GM19452 (cell line): ENCODE measurements around the gene KIAA1671.

Experiments
- ATAC-seq: cut with Tn5 transposase; IDR thresholded peaks from one replicate; pipeline ENCODE4 v1.9.1; 2021; ENCODE audit not compliant: unreplicated experiment

Gene KIAA1671

GRCh38 chr22:25134451-25134850, 181.9 kb downstream of the KIAA1671 start:
- ATAC-seq = no peak

- ATAC-seq = no peak
Measured at GRCh38 chr22:25136953-25137576, 184.5 kb downstream of the KIAA1671 start.

- no peak for ATAC-seq
Measured at GRCh38 chr22:25137577-25138525, 185.3 kb downstream of the KIAA1671 start.

GRCh38 chr22:25139062-25139461, 186.5 kb downstream of the KIAA1671 start:
- no peak for ATAC-seq

- no peak for ATAC-seq
Measured at GRCh38 chr22:25142102-25142501, 189.6 kb downstream of the KIAA1671 start.

DNA sequence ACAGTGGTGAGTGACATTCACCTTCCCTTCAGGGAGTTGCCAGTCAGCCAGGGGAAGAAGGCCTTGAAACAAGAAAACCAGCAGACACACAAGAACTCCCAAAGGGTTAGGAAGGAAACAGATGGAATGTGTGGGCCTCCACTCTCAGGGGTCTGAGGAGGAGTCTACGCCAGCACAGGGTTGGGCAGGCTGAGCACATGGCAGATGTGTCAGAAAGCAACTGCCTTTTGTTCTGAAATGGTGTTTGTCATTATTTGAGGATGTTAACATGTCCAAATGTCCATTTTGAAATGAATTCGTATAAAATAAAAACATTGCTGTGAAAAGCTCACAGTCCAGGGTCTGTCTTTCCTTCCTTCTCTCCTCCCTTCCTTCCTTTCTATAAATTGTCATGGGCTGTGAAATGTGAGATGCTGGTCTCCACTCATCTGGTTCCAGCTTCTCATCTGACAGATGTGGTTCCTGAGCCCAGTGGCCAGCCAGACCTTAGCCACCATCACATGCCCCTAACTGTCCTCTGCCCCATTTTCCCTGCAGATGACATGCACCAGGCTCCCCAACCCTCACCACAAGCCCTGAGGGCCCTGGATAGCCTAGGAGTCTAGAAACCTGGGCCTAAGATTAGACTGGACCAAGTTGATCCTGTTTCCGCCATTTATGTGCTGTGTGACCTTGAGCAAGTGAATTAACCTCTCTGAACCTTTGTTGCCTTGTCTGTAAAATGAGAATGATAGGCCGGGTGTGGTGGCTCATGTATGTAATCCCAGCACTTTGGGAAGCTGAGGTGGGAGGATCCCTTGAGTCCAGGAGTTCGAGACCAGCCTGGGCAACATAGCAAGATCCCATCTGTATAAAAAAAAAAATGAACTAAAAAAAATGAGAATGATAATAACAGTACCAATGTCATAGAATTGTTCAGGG, 190.9 kb downstream of the KIAA1671 start:
- ATAC-seq = no peak

GRCh38 chr22:25144522-25144921, 192.0 kb downstream of the KIAA1671 start:
- ATAC-seq = no peak

GRCh38 chr22:25146307-25146706, 193.8 kb downstream of the KIAA1671 start:
- no peak for ATAC-seq

- ATAC-seq = no peak
Measured at GRCh38 chr22:25146906-25147641, 194.6 kb downstream of the KIAA1671 start.

- ATAC-seq = no peak
Measured at GRCh38 chr22:25147642-25147928, 195.1 kb downstream of the KIAA1671 start.

- no peak for ATAC-seq
Measured at GRCh38 chr22:25148149-25148691, 195.7 kb downstream of the KIAA1671 start.

GRCh38 chr22:25149014-25149413, 196.5 kb downstream of the KIAA1671 start:
- no peak for ATAC-seq

- ATAC-seq = no peak
Measured at GRCh38 chr22:25153961-25154666, 201.6 kb downstream of the KIAA1671 start.

GRCh38 chr22:25154667-25154999, 202.1 kb downstream of the KIAA1671 start:
- ATAC-seq = no peak

GRCh38 chr22:25156736-25157135, 204.2 kb downstream of the KIAA1671 start:
- no peak for ATAC-seq

GRCh38 chr22:25159028-25159427, 206.5 kb downstream of the KIAA1671 start:
- ATAC-seq = no peak

DNA sequence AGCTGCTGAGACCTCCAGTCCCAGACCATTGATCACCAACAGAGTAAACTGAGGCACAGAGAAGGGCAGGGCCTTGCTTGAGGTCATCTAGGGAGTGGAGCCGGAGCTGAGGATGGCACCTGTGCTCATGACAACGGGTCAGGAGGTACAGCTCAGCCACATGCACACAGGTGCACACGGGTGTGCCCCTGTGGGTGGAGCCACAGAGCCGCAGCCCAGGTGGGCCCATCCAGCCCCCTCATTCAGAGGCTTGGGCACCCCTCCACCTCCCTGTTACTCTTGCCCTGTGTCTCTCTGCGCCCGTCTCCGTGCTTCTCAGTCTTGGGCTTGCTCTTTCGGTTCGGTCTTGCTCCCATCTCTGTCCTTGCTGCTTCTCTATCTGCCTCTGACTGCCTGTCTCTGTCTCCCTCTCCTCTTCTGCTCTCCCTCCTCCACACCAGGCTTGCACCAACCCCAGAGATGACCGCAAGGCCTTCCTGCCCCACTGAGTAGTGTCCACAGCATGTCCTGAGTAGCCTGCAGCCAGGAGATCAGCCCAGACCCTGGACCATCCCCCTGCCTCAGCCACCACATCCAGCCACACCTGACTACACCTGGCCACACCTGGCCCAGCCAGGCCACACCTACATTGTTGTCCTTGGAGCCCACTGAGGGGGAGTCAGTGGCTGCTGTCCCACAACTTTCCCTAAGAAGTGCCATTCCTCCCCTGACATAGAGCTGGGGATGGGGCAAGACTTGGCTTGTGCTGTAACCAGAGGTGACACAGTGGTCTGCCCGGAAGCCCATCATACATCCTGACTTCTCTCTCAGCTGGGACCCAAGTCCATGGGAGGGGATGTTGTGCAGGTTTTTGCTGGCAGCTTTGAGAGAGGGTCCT, 207.8 kb downstream of the KIAA1671 start:
- ATAC-seq = no peak

DNA sequence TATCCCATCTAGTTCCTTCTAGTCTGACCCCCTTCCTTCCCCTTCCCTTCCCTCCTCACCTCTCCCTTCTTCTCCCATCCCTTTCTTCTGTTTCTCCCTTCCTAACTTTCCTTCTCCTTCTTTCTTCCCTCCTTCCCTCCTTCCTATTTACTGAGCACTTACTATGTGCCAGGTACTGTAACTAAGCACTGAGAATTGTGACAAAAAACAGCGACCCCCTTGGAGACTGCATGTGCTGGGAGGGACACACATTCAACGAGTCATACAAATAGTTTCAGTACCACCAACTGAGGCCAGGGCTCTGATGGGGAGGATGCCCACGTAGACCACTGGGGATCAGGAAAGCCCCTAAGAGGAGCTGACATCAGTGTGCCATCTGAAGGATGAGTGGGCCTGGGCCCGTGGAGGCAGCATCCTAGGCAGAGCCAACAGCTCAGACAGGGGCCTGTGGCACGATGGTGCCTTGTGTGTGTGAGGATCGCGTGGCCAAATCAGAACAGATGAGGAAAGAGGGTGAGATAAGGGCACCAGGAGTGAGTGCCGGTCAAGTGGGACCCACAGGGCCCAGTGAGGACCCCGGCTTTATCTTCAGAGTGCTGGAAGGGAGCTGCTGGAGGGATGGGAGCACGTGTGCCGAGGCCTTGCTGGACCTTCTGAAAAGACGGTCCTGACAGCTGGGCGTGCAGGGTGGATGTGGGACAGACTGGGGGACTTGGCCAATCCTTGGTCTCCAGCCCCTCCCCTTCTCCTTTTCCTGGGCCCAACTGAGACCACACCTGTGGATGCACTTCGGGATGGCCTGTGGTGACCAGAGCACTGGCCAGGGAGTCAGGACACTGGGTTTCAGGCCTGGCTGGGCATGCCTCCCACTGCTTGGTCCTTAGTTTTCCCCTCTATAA, 208.8 kb downstream of the KIAA1671 start:
- ATAC-seq = no peak
